Smooth muscle cell (in vitro differentiated cells): ENCODE data around the gene PPM1G. TPM values are rescaled to one million over a fixed set of nuclear protein-coding genes. Genes with fewer than 3 reads are reported as not detected.
A peak's percentile ranks its signal among the peaks of the same experiment; 100 is the strongest.

Source experiments
- DNase-seq: peaks from one replicate; lab custom pipeline; 2025; ENCODE audit not compliant: unreplicated experiment; lab: John Stamatoyannopoulos, UW
- H2AFZ ChIP-seq: fragments of 200-600 bp; sonication (generic); 2 replicates; pipeline ENCODE4 v1.6.0; 2016; ENCODE audit warnings: antibody characterized with exemption, low read depth, mild to moderate bottlenecking
- H3F3A ChIP-seq: fragments of 200-600 bp; sonication (generic); 2 replicates; pipeline ENCODE4 v1.6.0; 2017; ENCODE audit warnings: antibody characterized with exemption, low read depth
- H3K27ac ChIP-seq: fragments of 200-600 bp; sonication (generic); 2 replicates; pipeline ENCODE4 v1.5.1; 2016; ENCODE audit warnings: low read depth, mild to moderate bottlenecking
- H3K27me3 ChIP-seq: fragments of 200-600 bp; sonication (generic); 2 replicates; pipeline ENCODE4 v1.6.1; 2016; ENCODE audit warnings: low read depth, mild to moderate bottlenecking
- H3K36me3 ChIP-seq: fragments of 200-600 bp; sonication (generic); 2 replicates; pipeline ENCODE4 v1.5.1; 2016; ENCODE audit warnings: low read depth
- H3K4me1 ChIP-seq: fragments of 200-600 bp; sonication (generic); 2 replicates; pipeline ENCODE4 v1.5.1; 2016; ENCODE audit warnings: low read depth
- H3K4me2 ChIP-seq: fragments of 200-600 bp; sonication (generic); 2 replicates; pipeline ENCODE4 v1.6.0; 2016; ENCODE audit warnings: mild to moderate bottlenecking
- H3K4me3 ChIP-seq: fragments of 200-600 bp; sonication (generic); 2 replicates; pipeline ENCODE4 v1.5.1; 2016; ENCODE audit warnings: mild to moderate bottlenecking
- H3K79me2 ChIP-seq: fragments of 200-600 bp; sonication (generic); 2 replicates; pipeline ENCODE4 v1.6.0; 2016; ENCODE audit warnings: low read depth, mild to moderate bottlenecking
- H3K9ac ChIP-seq: fragments of 200-600 bp; sonication (generic); 2 replicates; pipeline ENCODE4 v1.6.0; 2016; ENCODE audit warnings: low read depth
- H3K9me3 ChIP-seq: fragments of 200-600 bp; sonication (generic); replicated peaks from 2 replicates; pipeline ENCODE4 v1.5.1; 2016; ENCODE audit warnings: low read depth
- H4K20me1 ChIP-seq: fragments of 200-600 bp; sonication (generic); 2 replicates; pipeline ENCODE4 v1.6.0; 2016; ENCODE audit warnings: low read depth
- WGBS: methylation state at CpG from one replicate; pipeline ENCODE4 v1.1.7; 2016; ENCODE audit warnings: low lambda C conversion rate; 5-methylcytosine and 5-hydroxymethylcytosine counted together
- polyA plus RNA-seq: library from polyadenylated mRNA; unstranded; fragments of >200 nt; fragmentation: Nextera tagmentation; extraction: Ambion mirVana; gene quantifications from 2 replicates; pipeline ENCODE4 v1.2.1, GENCODE V29; 2016
- total RNA-seq: library from RNA; depleted of rRNA; stranded (reverse); fragments of >200 nt; gene quantifications from 2 replicates; pipeline ENCODE4 v1.2.3, GENCODE V29; 2014
- TF ChIP-seq, protein P1 (sequence below): fragments of 200-600 bp; sonication (generic); IDR thresholded peaks from 2 replicates; pipeline ENCODE4 v1.5.1; 2017; ENCODE audit warnings: borderline replicate concordance, mild to moderate bottlenecking, antibody characterized with exemption; ENCODE audit not compliant: insufficient read depth, poor library complexity, severe bottlenecking

The PPM1G gene
- total and polyA plus RNA-seq, 2 experiments from 2014 or later = 30.2 to 48.7 TPM

DNA sequence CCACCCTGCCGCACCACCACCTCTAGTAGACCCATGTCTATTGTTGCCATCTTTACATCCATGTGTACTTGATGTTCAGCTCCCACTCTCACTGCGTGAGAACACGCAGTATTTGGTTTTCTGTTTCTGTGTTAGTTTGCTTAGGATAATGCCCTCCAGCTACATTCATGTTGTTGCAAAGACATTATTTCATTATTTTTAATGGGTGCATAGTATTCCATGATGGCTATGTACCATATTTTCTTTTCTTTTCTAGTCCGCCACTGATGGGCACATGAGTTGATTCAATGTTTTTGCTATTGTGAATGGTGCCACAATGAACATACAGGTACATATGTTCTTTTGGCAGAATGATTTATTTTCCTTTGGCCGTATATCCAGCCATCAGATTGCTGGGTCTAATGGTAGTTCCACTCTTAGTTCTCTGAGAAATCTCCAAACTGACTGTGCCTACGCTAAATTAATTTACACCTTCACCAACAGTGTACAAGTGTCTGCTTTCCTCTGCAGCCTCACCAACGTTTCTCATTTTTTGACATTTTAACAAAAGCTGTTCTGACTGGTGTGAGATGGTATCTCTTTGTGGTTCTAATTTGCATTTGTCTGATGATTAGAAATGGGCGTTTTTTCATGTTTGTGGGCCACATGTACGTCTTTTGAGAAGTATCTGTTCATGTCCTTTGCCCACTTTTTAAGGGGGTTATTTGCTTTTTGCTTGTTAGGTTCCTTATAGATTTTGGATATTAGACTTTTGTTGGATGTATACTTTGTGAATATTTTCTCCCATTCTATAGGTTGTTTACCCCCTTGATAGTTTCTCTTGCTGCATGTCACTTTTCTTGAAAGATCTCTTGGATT is 18.3 kb downstream of the PPM1G start:
- Histone ChIP-seq H3K4me1 (no peaks in the 10 kb centered on the region), H3K36me3 (no peaks in the 10 kb centered on the region), H3K4me3 (no peak overlapping the region), H3F3A (no peaks in the 10 kb centered on the region), H3K27me3 (no peaks in the 10 kb centered on the region), H4K20me1 (peaks cover 19% of the 10 kb centered on the region), H3K79me2 (peaks cover 73% of the 10 kb centered on the region), H3K4me2 (no peak overlapping the region), H2AFZ (no peak overlapping the region), H3K9me3 (no peaks in the 10 kb centered on the region), H3K9ac (no peak overlapping the region), H3K27ac (no peak overlapping the region)
- TF ChIP-seq, protein P1, sequence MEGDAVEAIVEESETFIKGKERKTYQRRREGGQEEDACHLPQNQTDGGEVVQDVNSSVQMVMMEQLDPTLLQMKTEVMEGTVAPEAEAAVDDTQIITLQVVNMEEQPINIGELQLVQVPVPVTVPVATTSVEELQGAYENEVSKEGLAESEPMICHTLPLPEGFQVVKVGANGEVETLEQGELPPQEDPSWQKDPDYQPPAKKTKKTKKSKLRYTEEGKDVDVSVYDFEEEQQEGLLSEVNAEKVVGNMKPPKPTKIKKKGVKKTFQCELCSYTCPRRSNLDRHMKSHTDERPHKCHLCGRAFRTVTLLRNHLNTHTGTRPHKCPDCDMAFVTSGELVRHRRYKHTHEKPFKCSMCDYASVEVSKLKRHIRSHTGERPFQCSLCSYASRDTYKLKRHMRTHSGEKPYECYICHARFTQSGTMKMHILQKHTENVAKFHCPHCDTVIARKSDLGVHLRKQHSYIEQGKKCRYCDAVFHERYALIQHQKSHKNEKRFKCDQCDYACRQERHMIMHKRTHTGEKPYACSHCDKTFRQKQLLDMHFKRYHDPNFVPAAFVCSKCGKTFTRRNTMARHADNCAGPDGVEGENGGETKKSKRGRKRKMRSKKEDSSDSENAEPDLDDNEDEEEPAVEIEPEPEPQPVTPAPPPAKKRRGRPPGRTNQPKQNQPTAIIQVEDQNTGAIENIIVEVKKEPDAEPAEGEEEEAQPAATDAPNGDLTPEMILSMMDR = no peak
- WGBS = 98% methylated on average over 9 of the region's 9 CpGs
- no peak for DNase-seq

GRCh38 chr2:27381577-27382181 is 27.7 kb downstream of the PPM1G start:
- TF ChIP-seq, protein P1 = no peak
- no peak overlapping the region for H2AFZ ChIP-seq
- no peaks in the 10 kb centered on the region for H3K27me3 ChIP-seq
- no peaks in the 10 kb centered on the region for H3K9me3 ChIP-seq
- peaks cover 7% of the 10 kb centered on the region for H3K4me1 ChIP-seq
- peak overlapping the region; percentile 94 for H3K27ac ChIP-seq
- no peaks in the 10 kb centered on the region for H3F3A ChIP-seq
- WGBS = 94% methylated on average over 10 of the region's 10 CpGs
- H4K20me1 ChIP-seq = no peaks in the 10 kb centered on the region
- H3K9ac ChIP-seq = peak overlapping the region; percentile 97
- peak overlapping the region; percentile 98 for H3K4me2 ChIP-seq
- DNase-seq = no peak
- H3K4me3 ChIP-seq = no peak overlapping the region
- peaks cover 19% of the 10 kb centered on the region for H3K79me2 ChIP-seq
- peaks cover 8% of the 10 kb centered on the region for H3K36me3 ChIP-seq

DNA sequence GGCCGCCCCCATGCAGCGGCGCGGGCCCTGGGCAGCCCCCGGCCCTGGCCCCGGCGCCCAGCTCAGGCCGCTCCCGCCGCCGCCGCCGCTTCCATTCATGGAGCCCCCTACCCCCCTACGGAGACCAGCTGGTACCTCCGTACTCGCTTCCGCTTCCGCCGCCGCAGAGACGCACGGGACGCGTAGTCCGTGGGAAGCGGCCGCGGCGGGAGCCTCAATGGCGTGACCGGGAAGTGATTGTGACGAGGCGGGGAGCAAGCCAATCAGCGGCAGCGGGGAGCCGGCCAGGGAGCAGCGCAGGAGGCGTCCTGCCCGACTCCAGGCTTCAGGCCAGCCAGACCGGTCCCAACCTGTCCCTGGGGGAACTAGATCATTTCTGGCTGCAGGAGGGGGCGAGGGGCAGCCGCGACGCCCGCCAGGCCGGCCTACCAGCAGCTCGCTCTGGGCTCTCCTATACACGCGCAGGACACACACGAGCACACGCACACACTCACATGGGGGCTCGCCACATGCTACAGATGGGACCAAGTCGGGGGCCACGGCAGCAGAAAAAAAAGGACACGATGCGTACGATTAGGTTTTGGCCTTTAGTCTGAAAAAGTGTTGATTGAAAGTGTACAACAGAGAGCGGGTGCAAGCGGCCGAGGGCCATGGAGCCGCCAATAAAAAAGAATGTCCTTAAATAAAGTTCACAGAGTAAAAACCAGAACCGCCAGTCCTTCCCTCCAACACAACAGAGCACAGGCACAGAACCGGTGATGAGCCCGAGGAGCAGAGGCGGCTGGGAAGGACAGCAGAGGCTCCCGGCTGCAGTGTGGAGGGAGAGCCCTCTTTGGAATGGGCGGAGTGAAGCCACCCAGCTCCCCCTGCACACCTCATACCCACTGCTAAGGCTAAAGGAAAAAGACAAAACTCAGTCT is 28.5 kb downstream of the PPM1G start, which contains the start of gene ZNF513:
ZNF513 (minus strand) TSS at position 109 of the 920 bp plus-strand sequence. CDS start 208 bp downstream, outside the sequence.
- TF ChIP-seq, protein P1 = no peak
- peaks cover 1% of the 10 kb centered on the region for H3F3A ChIP-seq
- H3K27me3 ChIP-seq = no peaks in the 10 kb centered on the region
- H3K36me3 ChIP-seq = peaks cover 8% of the 10 kb centered on the region
- H3K4me3 ChIP-seq = peak within 1 kb of the TSS; percentile 78
- peaks cover 7% of the 10 kb centered on the region for H3K4me1 ChIP-seq
- WGBS = 27% methylated on average over 55 of the region's 67 CpGs
- no peaks in the 10 kb centered on the region for H4K20me1 ChIP-seq
- H3K9me3 ChIP-seq = no peaks in the 10 kb centered on the region
- DNase-seq = peak; percentile 69
- H2AFZ ChIP-seq = peak within 1 kb of the TSS; percentile 32
- H3K4me2 ChIP-seq = peak within 1 kb of the TSS; percentile 98
- H3K79me2 ChIP-seq = peaks cover 19% of the 10 kb centered on the region
- peak within 1 kb of the TSS; percentile 97 for H3K9ac ChIP-seq
- peak within 1 kb of the TSS; percentile 94 for H3K27ac ChIP-seq
